Kidney tubule cell (primary cell): ENCODE measurements around the gene N4BP2L2.
A peak's percentile ranks its signal among the peaks of the same experiment; 100 is the strongest.

Source experiments
- DNase-seq: peaks from one replicate; pipeline ENCODE4 v3.0.0-alpha.2; 2018; ENCODE audit warnings: low spot score

The N4BP2L2 gene

DNA sequence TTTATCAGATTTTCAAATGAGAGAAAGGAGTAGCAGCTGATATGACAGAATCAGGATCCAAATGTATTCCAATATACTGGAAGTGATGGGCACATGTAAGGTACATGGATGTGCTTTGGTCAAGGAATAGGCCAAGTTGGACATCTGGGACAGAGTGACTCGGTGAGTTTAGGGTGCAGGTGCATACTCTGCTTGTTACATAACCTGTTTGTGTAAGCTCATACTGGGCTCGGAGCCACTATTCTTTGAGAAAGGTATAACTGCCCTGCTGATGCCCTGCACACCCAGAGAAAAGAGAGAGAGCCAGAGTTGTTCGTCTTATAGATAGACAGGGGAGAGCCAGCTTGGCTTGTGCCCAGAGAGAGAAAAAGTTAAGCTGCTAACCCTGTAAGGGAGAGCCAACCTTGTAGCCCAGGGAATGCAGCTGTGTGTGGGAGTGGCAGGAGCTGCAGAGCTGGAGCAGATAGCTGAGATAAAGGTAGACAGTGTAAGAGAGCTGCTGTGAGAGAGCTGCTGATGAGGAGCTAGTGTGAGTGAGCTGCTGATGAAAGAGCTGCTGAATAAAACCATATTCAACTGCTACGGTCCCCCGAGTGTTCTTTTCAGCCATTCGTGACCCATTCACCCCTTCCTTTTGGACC lies 70.0 kb downstream of the N4BP2L2 start:
- DNase-seq: no peak

DNA sequence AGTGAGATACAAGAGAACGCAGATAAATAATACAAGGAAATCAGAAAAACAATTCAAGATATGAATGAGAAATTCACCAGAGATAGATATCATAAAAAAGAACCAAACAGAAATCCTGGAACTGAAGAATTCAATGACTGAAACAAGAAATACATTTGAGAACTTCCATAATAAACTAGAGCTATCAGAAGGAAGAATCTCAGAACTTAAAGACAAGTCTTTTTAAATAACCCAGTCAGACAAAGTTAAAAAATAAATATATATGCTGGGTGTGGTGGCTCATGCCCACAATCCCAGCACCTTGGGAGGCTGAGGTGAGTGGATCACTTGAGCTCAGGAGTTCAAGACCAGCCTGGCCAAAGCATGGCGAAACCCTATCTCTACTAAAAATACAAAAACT lies 82.0 kb downstream of the N4BP2L2 start:
- no peak for DNase-seq

DNA sequence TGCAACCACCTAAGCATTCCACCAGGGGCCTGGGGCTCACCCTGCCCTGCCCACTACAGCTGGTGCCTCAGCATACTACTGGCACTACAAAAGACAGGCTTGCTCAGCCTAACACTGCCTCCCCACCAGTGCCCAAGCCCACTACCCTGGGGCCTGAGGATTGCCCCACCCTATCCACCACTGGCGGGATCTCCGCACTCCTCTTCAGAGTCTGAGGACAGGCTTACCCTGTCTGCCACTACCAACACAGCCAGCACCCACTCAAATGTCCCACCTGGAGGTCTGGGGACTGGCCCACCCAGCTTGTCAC lies 83.0 kb downstream of the N4BP2L2 start:
- no peak for DNase-seq

DNA sequence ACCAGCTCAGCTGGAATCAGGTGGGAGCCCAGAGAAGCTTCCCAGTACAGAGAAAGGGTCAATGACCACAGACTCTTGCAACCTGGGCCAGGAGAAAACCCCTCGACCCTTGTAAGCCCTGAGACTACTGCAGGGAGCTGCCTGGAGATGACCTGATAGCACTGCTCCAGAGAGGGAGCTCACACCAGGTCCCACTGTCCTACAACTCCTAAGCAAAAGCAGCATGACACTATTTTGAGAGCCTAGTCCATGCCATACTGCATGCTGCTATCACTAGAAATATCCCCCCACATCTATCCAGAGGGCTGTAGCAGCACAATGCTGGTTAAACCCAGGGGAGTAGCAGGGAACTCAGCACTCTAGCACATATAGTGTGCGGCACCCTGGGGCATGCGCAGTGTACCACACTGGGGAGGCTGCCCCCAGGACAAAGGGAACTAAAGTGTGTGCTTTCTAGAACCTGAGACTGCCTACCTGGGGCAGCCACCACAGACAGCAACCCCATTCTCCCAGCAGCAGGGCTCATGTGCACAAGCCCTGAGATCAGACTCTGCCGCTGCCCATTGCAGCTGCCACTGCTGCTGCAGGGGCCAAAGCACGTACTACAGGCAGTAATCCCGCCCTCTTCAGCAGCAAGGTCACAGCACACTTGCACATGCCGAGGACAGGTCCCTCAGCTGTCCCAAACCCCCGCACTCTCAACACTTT lies 83.6 kb downstream of the N4BP2L2 start:
- no peak for DNase-seq

DNA sequence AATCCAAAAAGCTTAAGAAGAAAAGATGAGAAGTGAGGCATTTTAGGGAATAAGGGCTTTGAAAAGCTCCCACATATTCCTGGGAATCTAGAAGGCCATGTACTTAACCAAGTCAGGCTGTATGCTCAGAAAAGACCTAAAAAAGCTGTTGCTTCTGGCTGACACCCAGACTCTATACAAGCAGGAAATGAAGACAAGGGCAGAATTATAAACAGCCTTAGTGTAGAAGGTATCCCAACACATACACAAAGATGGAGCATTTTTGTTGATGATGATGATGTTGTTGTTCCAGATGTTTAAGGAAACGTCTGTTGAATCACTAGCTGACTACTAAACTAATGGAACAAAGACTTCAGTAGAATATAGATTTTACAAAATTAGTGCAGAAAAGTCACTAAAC lies 84.6 kb downstream of the N4BP2L2 start:
- no peak for DNase-seq

DNA sequence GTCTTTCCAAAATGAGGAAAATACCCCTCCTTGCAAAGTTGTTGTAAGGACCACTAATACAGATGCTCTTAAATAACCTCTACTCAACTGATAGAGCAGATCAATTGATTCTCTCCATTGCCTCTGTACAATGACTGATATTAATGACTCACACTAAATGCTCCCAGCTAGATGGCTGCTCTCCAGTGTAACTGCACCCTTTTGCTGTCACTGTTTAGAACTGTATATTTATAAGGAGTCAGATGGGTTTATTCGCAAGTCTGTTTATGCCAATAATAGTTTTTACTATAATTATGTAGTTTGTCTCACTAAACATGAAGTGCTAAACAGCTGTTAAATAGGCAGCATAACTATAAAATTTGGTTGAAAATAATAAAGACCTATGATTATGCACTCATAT lies 89.6 kb downstream of the N4BP2L2 start:
- DNase-seq: no peak

DNA sequence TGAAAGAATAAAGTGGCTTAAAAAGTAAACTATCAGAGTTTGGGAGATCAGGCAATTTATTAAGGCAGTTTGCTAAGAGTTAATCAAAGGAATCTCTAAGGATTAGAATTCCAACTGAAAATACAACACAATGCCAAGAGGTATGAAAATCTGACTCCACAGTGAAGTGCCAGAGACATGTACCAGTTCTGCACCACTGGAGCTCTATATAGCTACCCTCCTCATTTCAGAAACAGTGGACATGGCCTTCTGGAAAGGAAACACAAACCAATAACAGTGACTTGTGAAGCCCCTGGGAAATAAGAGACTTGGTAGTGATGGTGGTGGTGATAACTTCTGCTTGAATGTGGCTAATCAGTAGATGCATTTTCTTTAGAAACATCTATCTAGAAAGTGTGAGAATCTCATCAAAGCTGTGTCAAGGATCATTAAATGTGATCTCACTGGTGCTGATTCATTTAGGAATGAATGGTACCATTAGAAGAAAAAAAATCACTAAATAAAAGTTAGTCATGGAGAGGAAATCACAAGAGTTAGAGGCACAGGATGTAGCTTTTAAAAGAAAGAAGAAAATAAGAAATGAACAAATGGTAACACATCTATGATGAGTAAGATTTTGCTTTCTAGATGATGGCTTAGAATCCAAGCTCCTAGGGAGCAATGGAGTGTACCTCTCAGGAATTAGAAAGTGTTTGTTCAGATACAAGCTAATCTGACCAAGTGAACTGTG lies 90.5 kb downstream of the N4BP2L2 start:
- DNase-seq: peak; percentile 76

DNA sequence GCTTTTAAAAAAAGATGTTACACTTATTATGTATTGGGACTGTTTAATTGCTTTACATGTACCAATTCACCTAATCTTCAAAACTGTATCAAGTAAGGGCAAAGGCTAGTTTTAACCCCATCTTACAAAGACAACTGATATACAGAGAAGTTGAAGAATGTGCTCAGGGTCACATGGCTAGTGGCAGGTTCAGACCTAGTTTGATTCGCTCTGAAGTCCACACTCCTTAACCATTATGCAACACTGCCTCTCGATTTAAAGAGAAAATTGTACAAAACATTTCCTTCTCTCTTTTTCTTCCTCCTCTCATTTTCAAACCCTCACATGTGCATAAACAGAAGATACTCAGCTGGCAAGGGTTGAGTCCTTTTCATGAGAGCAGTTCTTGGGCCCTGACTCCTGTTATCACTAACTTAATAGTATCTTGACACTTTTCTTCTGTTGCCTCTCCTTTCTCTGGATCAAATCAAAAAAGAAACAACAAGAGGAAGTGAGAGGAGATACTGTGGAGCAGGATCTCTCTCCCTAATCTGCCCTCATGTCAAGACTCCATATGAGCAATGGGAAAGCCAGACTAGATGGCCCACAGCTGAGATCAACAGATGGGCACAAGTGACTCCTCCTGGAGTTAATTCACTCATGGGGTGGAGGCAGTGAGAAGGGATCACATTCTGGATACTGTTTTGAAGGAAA lies 91.7 kb downstream of the N4BP2L2 start:
- no peak for DNase-seq

DNA sequence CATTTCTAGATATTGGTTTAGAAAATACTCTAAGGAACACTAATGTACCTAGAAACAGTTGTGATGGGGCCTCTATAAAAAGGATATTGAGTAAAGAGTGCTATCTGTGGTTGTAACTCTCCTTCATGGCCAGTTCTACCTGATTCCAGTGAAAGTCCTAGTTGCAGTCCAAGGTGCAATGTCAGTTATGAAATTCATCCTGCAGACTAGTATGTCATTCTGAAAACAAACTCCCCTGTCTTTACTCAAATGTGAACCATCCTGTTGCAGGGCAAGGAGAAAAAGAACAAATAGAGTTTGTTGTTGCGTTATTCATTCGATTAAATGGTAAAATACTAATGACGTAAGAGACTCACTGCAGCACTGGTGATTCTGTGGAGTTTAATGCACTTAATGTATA lies 92.4 kb downstream of the N4BP2L2 start:
- DNase-seq: no peak

DNA sequence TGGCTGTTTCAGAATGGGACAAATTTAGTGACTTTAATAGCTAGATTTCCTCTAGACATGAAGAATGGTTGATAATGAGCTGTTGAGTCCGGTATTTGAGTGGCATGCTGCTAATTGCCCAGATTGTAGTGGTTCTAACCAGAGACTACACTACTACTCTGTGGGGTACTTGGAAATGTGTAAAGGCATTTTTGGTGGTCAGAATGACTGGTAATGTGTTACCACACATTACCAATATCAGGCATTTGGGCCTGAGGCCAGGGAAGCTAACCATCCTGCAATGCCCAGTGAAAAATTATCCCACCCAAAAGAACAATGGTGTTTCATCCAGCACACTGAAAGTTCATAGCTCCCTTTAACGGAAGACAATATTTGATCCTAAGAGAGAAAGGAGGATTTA lies 93.1 kb downstream of the N4BP2L2 start:
- DNase-seq: peak; percentile 31

DNA sequence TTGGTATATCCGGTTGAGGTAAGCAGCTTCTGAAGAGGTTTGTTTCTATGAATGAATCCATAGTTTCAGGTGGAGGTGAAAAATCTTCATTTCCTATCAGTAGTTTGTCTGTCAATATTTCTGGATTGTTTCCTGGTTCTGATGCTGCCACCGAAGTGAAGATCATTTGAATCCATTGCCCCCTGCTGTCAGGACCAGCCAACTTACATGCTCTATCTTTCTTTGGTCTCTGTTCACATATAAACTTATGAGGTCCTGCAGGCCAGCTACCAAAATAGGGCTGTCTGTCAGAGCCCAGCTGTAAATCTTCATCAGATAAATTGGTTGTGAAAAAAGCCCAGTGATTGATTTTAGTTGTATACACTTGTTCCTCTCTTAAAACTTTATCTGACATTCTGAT lies 95.5 kb downstream of the N4BP2L2 start:
- peak; percentile 22 for DNase-seq

DNA sequence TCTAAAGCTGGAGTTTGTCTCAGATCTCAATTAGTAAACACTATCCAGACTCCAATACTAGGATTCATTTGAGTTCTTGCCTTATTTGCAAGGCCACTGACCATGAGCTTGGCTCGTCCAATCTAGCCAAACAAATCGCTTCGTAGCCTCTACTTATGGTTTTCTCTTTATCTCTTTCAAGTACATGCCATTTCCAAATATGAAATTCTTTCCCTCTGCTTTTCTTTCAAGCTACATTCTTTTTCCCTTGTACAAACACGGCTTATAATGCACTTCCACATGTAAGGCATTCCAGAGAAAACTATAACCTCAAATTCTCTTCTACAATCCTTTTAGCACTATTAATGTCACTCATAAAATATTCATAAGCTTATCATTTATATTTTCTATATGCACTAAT lies 99.7 kb downstream of the N4BP2L2 start:
- DNase-seq: no peak

DNA sequence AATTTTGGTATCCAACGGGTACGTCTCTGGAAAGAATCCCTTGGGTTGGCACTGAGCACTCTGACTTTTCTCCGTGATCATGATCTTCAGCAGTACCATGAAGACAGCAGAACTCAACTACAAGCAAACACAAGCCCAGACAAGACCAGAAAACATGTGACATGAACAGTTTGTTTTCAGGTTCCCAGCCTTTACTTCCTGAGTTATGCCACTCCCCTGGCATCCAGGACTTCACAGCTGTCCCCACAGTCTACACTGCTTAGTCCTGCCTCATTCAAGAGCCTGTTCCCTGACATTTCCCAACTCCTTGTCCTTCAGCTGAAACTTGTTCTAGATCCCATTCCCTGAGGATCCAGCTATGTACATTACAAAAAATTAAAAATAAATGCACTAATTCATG lies 105.7 kb downstream of the N4BP2L2 start:
- no peak for DNase-seq

DNA sequence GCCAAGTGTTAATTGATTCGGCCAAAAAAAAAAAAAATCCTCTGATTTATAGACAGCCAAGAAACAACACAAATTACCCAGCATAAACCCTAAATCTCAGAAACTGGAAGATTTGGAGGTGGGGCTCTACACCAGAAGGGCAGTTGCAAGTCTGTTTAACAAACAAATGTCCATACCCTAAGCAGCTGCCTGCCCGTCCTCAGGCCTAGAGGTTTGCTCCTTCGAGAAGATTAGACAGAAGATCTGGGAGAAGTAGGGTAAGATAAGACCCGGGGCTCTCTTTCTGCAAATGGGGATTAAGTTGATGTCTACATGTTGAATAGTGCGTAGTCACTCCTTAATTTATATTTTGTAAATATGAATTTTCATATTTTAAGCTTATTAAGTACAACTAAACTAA lies 107.2 kb downstream of the N4BP2L2 start:
- no peak for DNase-seq

DNA sequence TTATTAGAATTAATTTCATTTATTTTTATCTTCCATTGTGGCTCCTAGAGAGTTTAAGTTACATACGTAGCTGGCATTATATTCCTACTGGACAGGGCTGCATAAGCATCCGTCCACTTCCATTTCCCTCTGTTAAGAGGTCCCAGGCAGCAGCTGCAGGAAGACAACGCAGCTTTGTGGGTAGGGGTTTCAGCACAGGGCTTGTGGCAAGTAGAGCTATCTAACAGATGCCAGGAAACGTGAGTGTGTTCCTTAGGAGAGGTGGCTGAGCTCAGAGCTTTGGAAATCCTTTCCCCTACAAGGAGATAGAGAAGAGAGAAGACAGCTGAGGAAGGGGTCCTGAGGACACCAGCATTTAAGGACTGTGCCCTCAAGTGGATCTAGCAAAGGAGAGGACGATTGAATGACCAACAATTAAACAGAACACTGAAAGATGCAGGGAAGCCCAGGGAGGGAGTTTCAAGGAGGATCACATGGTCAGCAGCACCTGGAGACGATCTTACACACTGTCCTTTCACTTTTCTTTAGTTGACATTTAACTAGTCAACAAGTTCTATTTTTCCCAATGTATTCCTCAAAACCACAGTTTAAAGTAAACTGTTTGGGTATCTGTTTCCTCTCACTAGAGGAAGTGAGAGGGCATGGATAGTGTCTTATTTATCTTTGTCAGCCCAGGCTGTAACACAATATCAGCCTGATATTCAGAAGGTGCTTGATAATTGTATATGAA lies 108.4 kb downstream of the N4BP2L2 start:
- no peak for DNase-seq

DNA sequence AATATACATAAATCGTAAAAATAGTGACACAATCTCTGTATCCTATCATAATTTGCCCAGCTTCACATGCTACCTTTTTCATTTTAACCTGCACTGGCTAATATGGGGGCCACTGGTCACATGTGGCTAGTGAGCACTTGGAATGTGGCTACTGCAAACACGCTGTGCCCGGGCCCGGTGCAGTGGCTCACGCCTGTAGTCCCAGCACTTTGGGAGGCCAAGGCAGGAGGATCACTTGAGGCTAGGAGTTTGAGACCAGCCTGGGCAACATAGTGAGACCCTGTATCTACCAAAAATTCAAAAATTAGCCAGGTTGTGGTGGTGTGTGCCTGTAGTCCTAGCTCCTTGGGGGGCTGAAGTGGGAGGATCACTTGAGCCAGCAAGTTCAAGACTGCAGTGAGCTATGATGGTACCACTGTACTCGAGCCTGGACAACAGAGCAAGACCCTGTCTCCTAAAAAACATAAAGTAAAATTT lies 109.1 kb downstream of the N4BP2L2 start:
- DNase-seq: no peak

DNA sequence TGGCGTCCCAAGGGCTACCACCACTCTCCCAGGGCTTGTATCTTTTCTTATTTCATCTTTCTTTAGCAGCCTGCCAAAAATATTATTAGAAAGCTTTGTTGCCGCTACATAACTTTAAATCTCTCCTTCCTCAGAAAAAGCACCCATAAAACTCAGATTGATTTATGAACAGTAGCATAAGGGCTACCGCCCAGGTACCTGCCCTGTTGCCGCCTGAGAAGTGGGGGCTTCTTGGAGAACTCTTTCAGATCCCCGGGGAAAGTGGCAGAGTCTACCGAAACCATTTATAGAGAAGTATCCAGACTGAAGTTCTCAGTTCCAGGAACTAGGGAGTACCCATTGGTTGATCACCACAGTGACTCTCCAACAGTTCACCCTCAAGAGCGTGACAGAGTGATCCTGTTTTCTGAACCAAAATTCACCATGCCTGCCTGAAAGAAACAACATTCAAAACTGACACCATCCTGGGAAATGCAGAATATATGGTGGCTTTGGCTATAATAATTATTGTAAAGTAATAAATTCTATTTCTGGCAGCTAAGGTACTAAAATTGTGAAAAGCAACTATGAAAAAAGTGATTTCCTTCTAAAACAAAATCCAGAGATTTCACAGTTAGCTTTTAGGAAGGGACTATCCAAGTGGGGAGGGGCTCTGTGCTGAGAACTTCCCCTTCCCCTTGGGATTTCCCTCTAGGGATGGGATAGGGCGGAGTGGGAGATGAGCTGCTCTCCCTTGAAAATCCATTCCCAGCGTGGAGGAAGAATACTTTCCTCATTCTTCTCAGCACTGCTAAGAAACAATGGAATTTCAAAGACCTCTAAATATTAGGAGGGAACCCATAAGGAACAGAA lies 109.8 kb downstream of the N4BP2L2 start:
- DNase-seq: peak; percentile 16

DNA sequence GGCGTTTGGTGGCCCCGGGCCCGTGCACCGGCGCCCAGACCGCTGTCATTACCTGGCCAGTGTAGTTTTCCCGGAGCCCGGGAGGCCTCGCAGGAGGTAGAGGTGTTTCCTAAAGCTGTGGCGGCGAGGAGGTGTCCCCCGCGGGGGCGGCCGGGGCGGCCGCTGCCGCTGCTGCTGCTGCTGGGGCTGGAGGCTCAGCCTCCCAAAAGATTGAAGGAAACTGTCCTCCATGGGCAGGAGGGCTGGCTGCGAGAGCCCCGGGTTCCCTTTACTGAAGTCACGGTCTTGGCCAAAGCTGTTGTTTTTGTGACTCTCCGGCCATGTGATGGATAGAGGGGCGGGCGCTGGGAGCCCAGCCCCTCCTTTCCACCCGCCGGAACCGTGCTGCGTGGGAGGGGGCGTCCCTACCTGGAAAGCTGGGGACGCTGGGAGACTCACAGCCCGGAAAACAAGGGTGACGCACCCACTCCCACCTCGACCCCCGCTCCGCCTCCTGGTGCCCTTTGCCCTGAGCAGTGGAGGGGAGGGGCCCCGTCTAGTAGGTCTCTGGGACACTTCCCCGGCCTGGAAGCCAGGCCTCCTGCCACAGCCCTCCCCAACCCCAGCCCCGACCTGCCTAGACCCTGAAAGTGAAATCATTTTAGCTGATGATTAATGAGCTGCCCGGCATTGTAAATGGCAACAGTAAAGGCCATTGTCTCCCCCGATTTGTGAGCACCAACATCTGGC lies 110.6 kb downstream of the N4BP2L2 start, which contains the start of gene N4BP2L1:
Gene N4BP2L1 (minus strand): TSS at position 279 of the 729 bp plus-strand sequence. CDS start 48 bp downstream, at position 231.
- peak; percentile 80 for DNase-seq

DNA sequence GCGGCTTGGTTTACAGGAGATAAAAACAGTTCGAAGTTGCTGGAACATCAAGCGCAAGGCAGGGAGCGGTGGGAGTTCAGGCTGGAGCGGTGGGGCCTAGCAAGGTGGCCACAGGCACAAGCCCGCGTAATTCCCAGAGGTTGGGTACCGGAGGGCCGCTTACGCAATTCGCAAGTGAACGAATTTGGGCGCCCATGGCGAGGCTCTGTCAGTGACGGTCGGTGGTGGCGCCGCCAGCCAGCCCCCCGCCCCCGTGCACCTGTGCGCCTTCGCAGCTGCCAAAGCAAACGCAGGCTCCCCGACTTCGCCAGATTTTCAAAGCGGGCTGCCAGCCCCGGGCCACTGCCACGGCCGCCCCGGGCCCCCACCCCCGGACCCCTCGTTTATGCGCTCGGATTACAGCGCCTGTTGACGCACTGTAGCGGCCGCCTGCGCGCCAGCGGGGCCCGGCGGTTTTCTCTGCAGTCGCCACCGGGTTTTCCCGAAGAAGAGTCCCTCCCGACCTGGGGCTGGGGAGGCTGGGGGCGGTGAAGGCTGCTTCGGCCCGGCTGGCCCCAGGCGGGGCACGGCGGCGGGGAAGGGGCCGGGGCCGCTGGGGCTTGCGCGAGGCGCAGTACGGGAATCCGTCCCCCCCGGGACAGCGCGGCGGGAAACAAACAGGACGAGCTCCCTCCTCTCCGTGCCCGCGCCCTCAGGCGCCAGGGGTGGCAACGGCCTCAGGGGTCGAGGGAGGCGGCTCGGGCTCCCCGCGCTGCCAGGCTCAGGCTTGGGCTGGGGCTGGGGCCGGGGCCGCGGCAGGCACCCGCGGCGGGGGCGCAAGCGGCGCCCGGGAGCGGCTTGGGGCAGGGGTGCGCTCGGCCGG lies 111.4 kb downstream of the N4BP2L2 start:
- DNase-seq: peak; percentile 18
